GM21423 (cell line): Measurements from ENCODE around the gene SEC23A.
A peak's percentile ranks its signal among the peaks of the same experiment; 100 is the strongest.
"Not testable (repeated sequence)": the region's sequence is repeated elsewhere in the genome, so short reads cannot be mapped to it uniquely, and the experiment has no call there.

Experiments used
- ATAC-seq: cut with Tn5 transposase; IDR thresholded peaks from one replicate; pipeline ENCODE4 v1.9.1; 2021; ENCODE audit warnings: mild to moderate bottlenecking, moderate library complexity; ENCODE audit not compliant: unreplicated experiment

SEC23A gene

GRCh38 chr14:39034481-39035296 lies 68.3 kb downstream of the SEC23A start:
- ATAC-seq, result no peak

GRCh38 chr14:39033371-39033770 lies 69.7 kb downstream of the SEC23A start:
- no peak for ATAC-seq

GRCh38 chr14:39030209-39030608 lies 72.8 kb downstream of the SEC23A start:
- no peak for ATAC-seq

GRCh38 chr14:39029789-39030188 lies 73.2 kb downstream of the SEC23A start:
- no peak for ATAC-seq

- ATAC-seq, result no peak
These were observed 74.4 kb downstream of the SEC23A start for GRCh38 chr14:39028620-39029019.

GRCh38 chr14:39025810-39026627 lies 77.0 kb downstream of the SEC23A start:
- ATAC-seq, result no peak

- no peak for ATAC-seq
These were observed 77.7 kb downstream of the SEC23A start for GRCh38 chr14:39025250-39025809.

- ATAC-seq, result no peak
These were observed 78.8 kb downstream of the SEC23A start for GRCh38 chr14:39023939-39024871.

- ATAC-seq, result not testable (repeated sequence)
These were observed 85.7 kb downstream of the SEC23A start for GRCh38 chr14:39017096-39018016.

- no peak for ATAC-seq
These were observed 86.3 kb downstream of the SEC23A start for GRCh38 chr14:39016733-39017095.

- no peak for ATAC-seq
These were observed 87.0 kb downstream of the SEC23A start for GRCh38 chr14:39015964-39016577.

- ATAC-seq, result peak; percentile 85
These were observed 87.6 kb downstream of the SEC23A start for GRCh38 chr14:39015360-39015961.

GRCh38 chr14:39014460-39014859 lies 88.6 kb downstream of the SEC23A start:
- ATAC-seq, result no peak

GRCh38 chr14:39008965-39009364 lies 94.1 kb downstream of the SEC23A start:
- not testable (repeated sequence) for ATAC-seq

- no peak for ATAC-seq
These were observed 96.2 kb downstream of the SEC23A start for GRCh38 chr14:39006721-39007410.

GRCh38 chr14:39005044-39005880 lies 97.8 kb downstream of the SEC23A start:
- ATAC-seq, result no peak

GRCh38 chr14:38999949-39000348 lies 103.1 kb downstream of the SEC23A start:
- no peak for ATAC-seq
